NCI-H2196 treated with DMSO at 0.1 percent for 48 hours (cell line): Measurements from ENCODE around the gene MOB2.

ENCODE experiments used
- DNase-seq: peaks from one replicate; lab custom pipeline; 2025; ENCODE audit not compliant: unreplicated experiment; lab: John Stamatoyannopoulos, UW

Gene MOB2

DNA sequence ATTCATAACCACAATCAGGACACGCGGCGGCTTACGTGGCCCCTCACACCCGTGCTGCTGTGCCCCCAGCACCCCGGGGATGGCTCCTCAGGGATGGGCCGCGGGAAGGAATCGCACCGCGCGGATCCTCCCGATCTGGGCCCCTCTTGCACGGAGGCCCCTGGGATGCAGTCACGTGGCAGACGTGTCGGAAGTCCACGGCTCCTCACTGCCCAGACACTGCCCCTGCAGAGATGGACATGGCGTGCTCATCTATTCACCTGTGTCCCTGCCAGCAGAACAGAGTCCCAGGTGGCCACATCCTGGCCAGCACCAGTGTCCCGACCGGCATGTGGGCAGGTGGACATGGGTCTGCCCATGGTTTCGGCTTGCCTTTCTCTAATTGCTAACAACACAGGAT is 12.8 kb downstream of the MOB2 start:
- DNase-seq = no peak

DNA sequence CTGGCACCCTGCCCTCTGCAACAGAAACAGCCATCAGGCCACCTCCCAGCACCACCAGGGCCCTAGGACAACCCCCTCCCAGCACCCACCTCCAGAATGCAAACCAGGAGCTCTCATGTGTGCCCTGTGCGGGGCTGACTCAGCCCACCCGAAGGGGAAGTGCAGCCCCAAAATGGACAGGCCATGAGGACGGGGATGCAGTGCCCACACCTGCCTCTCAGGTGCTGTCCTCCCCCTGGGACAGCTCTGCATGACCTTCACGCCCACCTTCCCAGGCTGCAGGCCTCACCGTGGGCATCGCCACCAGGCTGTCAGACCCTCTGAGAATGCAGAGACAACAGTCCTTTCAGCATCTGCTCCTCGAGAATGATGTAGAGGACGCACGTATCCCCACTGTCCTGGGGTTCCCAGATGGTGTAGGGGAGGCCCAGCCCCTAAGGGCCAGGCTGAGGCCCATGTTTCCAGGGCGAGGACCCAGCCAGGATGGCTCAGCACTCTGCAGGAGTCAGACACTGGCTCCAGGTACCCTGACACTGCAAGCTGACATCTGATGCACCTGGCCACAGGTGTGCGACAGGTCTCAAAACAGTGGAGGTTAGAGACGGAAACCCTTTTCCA is 13.5 kb downstream of the MOB2 start:
- DNase-seq = no peak

DNA sequence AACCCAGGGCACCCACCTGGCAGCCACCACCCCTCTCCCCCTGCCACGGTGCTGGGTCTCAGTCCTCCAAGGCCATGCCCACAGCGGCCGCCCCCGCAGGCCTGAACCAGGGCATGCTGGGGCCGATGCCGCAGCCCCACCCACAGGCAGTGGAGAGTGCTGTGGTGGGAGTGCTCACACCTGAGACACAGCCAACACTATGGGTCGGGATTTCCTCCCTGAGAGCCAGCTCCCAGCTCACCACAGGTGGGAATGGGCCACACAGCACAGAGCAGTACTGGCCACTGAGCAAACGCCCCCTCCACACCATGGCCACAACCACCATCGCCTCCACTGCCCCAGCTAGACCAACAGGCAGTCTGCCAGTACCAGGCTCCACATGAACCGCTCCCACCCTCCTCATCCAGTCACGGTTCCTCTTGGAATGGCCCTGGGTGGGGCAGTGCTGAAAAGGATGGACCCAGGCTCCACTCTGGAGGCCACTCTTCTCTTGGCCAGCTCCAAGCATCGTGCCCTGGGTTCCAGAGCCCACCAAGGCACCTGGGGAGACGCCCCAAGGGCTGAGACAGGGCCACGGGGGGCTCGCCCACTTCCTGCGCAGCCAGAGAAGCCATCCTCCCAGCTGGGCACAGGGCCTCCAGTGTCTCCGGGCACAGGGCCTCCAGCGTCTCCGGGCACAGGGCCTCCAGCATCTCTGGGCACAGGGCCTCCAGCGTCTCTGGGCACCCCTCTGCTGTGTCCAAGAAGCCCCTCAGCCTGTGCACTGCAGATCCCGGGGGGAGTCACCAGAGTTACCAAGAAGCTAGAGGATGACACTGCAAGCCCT is 14.2 kb downstream of the MOB2 start:
- DNase-seq = no peak

GRCh38 chr11:1471736-1472135 is 14.8 kb downstream of the MOB2 start:
- no peak for DNase-seq

DNA sequence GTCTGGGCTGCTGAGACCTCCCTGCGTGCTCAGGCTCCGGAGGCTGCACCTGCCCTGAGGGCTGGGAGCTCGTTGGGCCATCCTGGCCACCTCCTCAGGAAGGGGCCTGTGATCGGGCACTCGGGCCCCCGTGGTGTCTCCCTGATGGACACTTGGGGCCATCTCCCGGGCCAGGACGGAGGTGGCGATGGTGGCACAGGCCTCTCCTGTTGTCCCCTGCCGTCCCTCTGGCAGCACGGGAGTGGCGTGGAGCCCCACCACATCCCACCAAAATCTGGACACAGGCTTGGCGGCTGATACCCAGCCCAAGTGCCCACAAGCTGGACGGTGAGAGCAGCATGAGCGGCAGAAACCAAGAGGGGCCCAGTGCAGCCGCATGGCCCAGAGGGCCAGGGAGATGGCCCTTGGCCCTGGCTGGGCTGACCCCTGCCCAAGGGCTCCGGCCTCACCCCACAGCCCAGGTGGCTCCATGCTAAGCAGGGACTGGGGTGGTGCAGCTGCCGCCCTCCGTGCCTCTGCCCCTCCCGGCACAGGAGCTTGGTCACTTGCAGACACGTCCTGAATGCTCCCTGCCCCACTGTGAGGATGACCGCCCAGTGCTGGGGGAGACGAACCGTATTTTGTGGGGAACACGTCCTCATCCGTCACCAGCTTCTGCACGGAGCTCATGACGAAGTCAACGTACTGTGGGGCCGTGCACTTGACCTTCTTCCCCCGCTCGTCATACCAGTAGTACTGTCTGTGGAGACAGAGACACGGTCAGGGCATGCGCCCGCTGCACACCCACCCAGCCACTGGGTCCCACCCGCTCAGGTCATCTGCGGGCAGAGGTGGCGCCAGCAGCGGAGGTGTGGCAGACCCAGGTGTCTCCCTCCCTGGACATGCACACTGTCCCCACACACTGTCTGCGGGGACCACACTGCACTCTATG is 15.6 kb downstream of the MOB2 start:
- DNase-seq = no peak

DNA sequence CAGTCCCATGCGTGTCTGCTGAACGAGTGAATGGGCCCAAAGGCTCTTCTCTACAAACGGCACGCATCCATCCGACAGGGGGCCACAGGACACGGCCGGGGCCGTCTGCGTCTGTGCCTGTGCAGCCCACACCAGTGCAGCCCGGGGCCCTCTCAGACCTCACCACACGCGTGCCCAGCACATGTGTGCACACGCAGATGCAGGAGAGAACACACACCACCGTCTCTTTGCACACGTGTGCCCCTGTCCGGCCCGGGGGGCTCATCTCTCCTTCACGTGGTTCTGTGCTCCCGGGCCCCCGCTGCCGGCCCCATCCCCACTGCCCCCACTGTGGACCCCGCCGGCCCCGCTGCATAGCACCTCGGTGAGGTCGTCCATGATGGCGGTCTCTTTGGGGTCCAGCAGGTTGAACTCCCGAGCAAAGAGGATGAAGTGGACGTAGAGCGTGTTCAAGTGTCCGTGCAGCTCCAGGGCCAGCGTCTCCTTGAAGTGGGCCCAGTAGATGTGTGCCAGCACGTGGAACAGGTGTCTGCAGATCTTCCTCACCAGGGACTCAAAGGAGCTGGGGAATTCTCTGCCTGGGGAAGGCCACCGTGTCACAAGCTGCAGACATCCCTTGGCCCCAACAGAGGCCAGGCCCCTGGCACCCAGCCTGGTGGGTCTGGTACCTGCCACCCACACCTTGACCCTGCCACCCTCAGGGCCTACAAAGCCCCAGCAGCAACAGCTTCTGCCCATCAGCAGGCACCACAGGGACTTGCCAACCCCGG is 16.5 kb downstream of the MOB2 start:
- no peak for DNase-seq

GRCh38 chr11:1469287-1469910 is 17.2 kb downstream of the MOB2 start:
- no peak for DNase-seq

DNA sequence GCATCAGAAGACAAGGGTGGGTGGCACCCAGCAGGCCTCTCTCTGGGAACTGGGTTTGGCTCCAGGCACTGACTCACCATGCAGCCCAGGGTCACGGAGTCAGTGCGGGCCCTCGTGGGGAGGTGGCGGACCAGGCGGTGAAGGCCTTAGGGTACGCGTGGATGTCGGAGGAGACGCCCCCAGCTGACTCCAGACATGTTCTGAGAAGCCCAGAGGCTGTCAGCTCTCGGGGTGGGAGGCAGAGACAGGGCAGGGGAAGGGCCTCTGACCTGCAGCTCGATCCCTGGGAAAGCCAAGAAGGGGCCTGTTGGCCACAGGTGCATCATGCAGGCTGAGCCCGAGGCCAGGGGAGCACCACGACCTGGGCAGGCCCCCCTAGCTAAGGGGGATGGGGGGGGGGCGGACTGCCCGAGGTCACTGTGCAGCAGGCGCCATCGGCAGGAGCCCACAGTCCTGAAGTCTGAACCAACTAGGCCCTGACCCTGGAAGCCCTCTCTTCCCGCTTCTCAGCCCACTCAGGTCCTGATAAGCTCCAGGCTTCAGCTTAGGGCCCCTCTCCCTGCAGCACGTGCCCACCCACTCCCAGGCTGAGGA is 18.0 kb downstream of the MOB2 start:
- no peak for DNase-seq

DNA sequence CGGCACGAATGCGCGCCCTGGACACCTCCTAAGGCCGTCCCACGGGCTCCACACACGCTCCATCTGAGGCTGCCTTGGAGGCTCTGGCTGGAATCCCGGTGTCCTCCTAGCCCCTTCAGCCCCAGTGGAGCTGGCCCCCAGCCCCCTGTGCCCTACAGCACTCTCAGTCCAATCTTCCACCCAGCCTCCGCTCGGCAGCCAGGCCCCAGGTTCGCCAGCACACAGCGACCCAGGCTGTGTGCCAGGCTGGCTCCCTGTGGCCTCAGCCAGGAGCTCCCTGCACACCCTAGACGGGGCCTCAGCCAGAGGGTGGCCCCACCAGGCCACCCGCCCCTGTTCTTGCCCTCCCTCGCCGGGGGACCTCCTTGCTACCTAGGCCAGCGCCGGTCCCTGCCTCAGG is 18.6 kb downstream of the MOB2 start:
- no peak for DNase-seq

GRCh38 chr11:1467270-1467669 is 19.3 kb downstream of the MOB2 start:
- no peak for DNase-seq

DNA sequence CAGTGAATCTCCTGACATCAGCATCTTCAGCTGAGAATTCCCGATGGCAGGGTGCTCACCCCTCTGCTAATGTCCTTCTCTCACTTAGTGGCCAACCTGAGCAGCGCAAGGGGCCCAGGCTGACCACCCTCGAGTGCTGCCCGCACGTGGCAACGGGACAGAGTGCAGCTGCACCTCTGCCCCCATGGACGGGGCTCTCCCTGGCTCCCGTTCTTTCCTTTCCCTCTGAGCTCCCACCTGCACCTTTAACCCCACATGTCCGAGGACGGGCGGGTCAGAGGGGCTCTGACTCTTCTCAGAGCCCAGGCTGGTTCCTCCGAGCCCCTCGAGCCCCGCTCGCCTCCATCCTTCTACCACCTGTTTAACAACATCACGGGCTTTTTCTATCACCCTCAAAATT is 19.8 kb downstream of the MOB2 start:
- no peak for DNase-seq

GRCh38 chr11:1463056-1463455 is 23.5 kb downstream of the MOB2 start:
- DNase-seq = no peak

DNA sequence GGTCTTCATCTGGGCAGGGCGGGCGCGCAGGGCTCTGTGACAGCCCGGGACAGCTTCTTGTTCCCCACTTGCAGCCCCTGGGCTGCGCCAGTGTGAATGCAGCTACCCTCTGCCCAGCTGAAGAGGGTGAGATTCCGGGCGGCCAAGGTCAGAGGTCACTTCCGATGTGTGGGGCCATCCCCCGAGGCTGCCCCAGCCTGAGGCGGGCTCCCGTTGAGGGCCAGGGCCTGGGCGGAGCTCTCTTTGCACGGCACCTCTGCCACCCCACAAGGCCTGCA is 23.9 kb downstream of the MOB2 start:
- DNase-seq = no peak

DNA sequence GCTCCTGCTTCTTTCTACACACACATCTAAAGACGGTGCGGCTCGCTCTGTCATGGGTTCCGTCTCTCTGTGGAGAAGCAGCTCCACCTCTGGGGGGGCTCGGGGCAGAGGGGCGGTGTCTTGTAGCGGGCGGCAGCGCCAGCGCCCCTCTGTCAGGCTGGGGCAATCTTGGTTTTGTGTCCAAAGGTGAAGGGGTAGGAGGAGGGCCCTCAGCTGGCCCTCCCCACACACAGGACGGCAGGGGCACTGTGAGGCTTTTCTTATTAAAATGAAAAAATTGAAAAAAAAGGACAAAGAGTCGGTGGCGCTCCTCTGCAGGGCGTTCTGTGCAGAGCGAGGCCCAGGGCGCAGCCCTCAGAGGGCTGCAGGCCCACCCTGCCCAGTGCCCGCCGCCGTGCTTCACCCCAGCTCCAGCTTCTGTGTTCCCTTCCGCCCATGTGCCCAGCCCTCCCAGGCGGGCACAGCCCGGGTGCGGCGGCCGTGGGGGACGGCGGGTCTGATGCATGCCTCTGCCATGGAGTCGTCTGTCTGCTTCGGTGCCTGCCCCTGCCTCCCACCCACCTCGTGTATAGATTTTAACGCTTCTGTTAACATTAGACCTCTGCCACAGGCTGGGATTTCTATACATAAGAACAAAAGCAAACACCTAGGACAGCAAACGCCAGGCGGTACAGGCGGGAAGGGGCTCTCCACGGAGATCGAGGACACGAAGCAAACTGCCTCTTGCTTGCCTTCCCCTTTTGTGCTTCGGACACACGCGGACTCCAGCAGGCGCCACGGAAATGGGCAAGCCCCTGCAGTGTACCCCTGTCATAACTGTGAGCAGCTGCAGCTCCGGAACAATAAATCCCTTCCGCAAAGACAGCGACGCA is 24.5 kb downstream of the MOB2 start:
- DNase-seq = no peak

- DNase-seq = no peak
Observed at GRCh38 chr11:1460986-1461825, 25.4 kb downstream of the MOB2 start.

- DNase-seq = no peak
Observed at GRCh38 chr11:1460396-1460985, 26.1 kb downstream of the MOB2 start.

- DNase-seq = no peak
Observed at GRCh38 chr11:1459764-1460395, 26.7 kb downstream of the MOB2 start.

- DNase-seq = no peak
Observed at GRCh38 chr11:1459219-1459575, 27.4 kb downstream of the MOB2 start.
